ENCODE measurements around the gene AP3D1. TPM values are rescaled to one million over a fixed set of nuclear protein-coding genes. Genes with fewer than 3 reads are reported as not detected.

The AP3D1 gene
- total RNA-seq, 1 experiment from 2014 or later = 103 TPM

GRCh38 chr19:2099937-2100718, 51.2 kb downstream of the AP3D1 start:
- no TSS peak for BruUV-seq (replicated peaks)
- Histone ChIP-seq H3K9ac (ENCODE audit: low read length) (no peak overlapping the region), H3K4me1 (ENCODE audit: insufficient read depth, low read length) (peaks cover 5% of the 10 kb centered on the region; the same call in 1 of the 2 replicates), H4K20me1 (ENCODE audit: low read length) (no peaks in the 10 kb centered on the region), H3K9me2 (replicated peaks; ENCODE audit: low read length) (no peaks in the 10 kb centered on the region), H3K36me3 (ENCODE audit: low read depth, low read length) (peaks cover 4% of the 10 kb centered on the region), H3K4me3 (ENCODE audit: low read length) (no peak overlapping the region), H3K27ac (ENCODE audit: low read length) (no peak overlapping the region), H3K4me2 (ENCODE audit: low read length) (no peak overlapping the region), H3F3A (ENCODE audit: low read length, unreplicated experiment) (no peaks in the 10 kb centered on the region), H3K27me3 (ENCODE audit: low read length) (no peaks in the 10 kb centered on the region), H2AFZ (ENCODE audit: low read length) (no peak overlapping the region), H3K9me3 (ENCODE audit: low read length) (no peaks in the 10 kb centered on the region), H3K79me2 (ENCODE audit: low read length) (peaks cover 15% of the 10 kb centered on the region)
- ChIA-PET POLR2A (ENCODE audit: unreplicated experiment) (no interaction called here), CTCF (no interaction called here)
- DNase-seq (no peak), ATAC-seq (no peak)
- intact Hi-C loops (cut with micrococcal nuclease) = loop anchor here (5.0 kb wide), 1 partner anchor 52 kb away; the partner anchor contains the start of gene AP3D1
- no peak for TF ChIP-seq EZH2 (IDR thresholded peaks at IDR 0.05; ENCODE audit: low read length, unreplicated experiment)
- TF ChIP-seq EZH2phosphoT487 (IDR thresholded peaks at IDR 0.05; ENCODE audit: borderline replicate concordance, low read length) = no peak
- no peak for TF ChIP-seq CTCF (conservative IDR thresholded peaks at IDR 0.05; ENCODE audit: low read depth, low read length)

DNA sequence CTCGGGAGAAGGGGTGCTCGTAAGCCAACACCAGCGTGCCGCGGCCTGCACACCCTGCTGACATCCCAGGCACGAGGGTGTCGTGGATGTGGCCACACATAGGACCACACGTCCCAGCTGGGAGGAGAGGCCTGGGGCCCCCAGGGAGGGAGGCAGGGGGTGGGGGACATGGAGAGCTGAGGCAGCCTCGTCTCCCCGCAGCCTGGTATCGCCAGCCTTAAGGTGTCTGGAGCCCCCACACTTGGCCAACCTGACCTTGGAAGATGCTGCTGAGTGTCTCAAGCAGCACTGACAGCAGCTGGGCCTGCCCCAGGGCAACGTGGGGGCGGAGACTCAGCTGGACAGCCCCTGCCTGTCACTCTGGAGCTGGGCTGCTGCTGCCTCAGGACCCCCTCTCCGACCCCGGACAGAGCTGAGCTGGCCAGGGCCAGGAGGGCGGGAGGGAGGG, 52.3 kb downstream of the AP3D1 start:
- Histone ChIP-seq H3F3A (ENCODE audit: low read length, unreplicated experiment) (no peaks in the 10 kb centered on the region), H3K27ac (ENCODE audit: low read length) (no peak overlapping the region), H3K4me2 (ENCODE audit: low read length) (no peak overlapping the region), H3K9ac (ENCODE audit: low read length) (no peak overlapping the region), H3K9me2 (replicated peaks; ENCODE audit: low read length) (no peaks in the 10 kb centered on the region), H4K20me1 (ENCODE audit: low read length) (no peaks in the 10 kb centered on the region), H3K4me1 (ENCODE audit: insufficient read depth, low read length) (peaks cover 5% of the 10 kb centered on the region; the same call in 1 of the 2 replicates), H3K36me3 (ENCODE audit: low read depth, low read length) (no peaks in the 10 kb centered on the region; the same call in 1 of the 2 replicates), H2AFZ (ENCODE audit: low read length) (no peak overlapping the region), H3K79me2 (ENCODE audit: low read length) (peaks cover 20% of the 10 kb centered on the region), H3K4me3 (ENCODE audit: low read length) (no peak overlapping the region), H3K9me3 (ENCODE audit: low read length) (no peaks in the 10 kb centered on the region), H3K27me3 (ENCODE audit: low read length) (no peaks in the 10 kb centered on the region)
- no TSS peak for BruUV-seq (replicated peaks)
- intact Hi-C loops (cut with micrococcal nuclease) = loop anchor here (5.0 kb wide), 1 partner anchor 53 kb away; the partner anchor contains the start of gene AP3D1
- no peak for ATAC-seq
- POLR2A ChIA-PET (ENCODE audit: unreplicated experiment) = no interaction called here
- CTCF ChIA-PET = no interaction called here
- DNase-seq = no peak
- TF ChIP-seq CTCF (conservative IDR thresholded peaks at IDR 0.05; ENCODE audit: low read depth, low read length) (no peak), EZH2 (IDR thresholded peaks at IDR 0.05; ENCODE audit: low read length, unreplicated experiment) (no peak)

- H3F3A ChIP-seq (ENCODE audit: low read length, unreplicated experiment) = no peaks in the 10 kb centered on the region
- BruUV-seq (replicated peaks) = no TSS peak
- H3K4me1 ChIP-seq (ENCODE audit: insufficient read depth, low read length) = peaks cover 5% of the 10 kb centered on the region; the same call in 1 of the 2 replicates
- H3K4me2 ChIP-seq (ENCODE audit: low read length) = no peak overlapping the region
- H3K4me3 ChIP-seq (ENCODE audit: low read length) = no peak overlapping the region
- no peak for TF ChIP-seq EZH2 (IDR thresholded peaks at IDR 0.05; ENCODE audit: low read length, unreplicated experiment)
- TF ChIP-seq EZH2phosphoT487 (IDR thresholded peaks at IDR 0.05; ENCODE audit: borderline replicate concordance, low read length) = no peak
- TF ChIP-seq CTCF (conservative IDR thresholded peaks at IDR 0.05; ENCODE audit: low read depth, low read length) = no peak
- no peak overlapping the region for H2AFZ ChIP-seq (ENCODE audit: low read length)
- no peaks in the 10 kb centered on the region for H3K9me2 ChIP-seq (replicated peaks; ENCODE audit: low read length)
- DNase-seq (no peak), ATAC-seq (no peak)
- H3K79me2 ChIP-seq (ENCODE audit: low read length) = peaks cover 26% of the 10 kb centered on the region
- H3K9me3 ChIP-seq (ENCODE audit: low read length) = no peaks in the 10 kb centered on the region
- no peaks in the 10 kb centered on the region for H3K27me3 ChIP-seq (ENCODE audit: low read length)
- ChIA-PET CTCF (no interaction called here), POLR2A (ENCODE audit: unreplicated experiment) (no interaction called here)
- no peaks in the 10 kb centered on the region; the same call in 1 of the 2 replicates for H3K36me3 ChIP-seq (ENCODE audit: low read depth, low read length)
- no peak overlapping the region for H3K9ac ChIP-seq (ENCODE audit: low read length)
- no peaks in the 10 kb centered on the region for H4K20me1 ChIP-seq (ENCODE audit: low read length)
- intact Hi-C loops (cut with micrococcal nuclease) = loop anchor here (5.0 kb wide), 1 partner anchor 54 kb away; the partner anchor contains the start of gene AP3D1
- no peak overlapping the region for H3K27ac ChIP-seq (ENCODE audit: low read length)
Observed at GRCh38 chr19:2097886-2098327, 53.5 kb downstream of the AP3D1 start.

Measured in PC-3 (cell line).